Activated CD4-positive, alpha-beta T cell treated with anti-CD3 and anti-CD28 coated beads, Interleukin-2, Interleukin-6, amounts not matched to agents 100 ng/mL and 50 ng/mL, durations not matched to agents 16 hours and 8 hours (primary cell): Measurements from ENCODE around the gene RBKS.
"Not testable (repeated sequence)": the region's sequence is repeated elsewhere in the genome, so short reads cannot be mapped to it uniquely, and the experiment has no call there.

ENCODE experiments used
- DNase-seq: peaks from one replicate; pipeline ENCODE4 v3.0.0-alpha.2; 2020

RBKS gene

DNA sequence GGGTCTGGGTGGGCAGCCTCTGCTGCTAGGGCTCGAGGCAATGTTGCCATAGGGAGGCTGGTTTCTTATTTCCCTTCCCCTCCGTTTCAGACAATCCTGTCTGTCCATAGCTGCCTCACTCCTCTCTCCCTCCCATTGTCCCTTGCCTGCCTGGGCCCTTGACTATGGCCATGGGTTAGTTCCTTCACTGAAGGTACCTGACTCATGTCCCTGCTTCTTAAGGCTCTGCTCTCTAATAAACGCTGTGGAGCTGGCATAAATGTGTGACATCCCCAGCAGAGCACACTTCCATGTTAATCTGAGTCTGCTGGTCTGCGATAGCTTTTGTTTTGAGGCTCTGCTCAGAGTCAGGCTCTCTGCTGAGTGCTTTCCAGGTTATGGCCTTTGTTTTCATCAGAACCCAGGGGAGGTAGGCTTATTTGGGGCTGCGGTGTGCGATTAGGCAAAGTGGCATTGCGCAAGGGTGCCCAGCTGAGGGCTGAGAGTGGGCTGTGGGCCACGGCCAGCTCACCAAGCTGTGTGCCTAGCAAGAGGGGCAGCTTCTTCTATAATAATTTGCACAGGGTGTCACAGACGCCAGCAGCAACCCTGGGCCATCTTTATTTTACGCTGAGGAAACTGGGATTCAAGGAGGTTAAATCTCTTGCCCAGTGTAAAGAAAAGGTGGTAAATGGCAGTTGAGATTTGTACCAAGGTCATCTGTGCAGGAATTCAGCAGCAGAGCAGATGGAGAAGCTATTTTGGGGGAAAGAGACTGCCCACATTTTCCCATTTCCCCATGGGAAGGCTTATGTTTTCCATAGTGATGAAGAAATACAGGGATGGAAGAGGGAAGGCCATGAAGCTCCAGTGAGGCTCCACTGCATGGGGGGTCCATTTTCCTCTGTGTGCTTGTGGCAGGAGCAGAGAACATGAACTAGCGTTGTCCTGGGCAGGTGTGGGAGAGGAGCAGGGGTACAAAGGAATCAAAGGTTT lies 93.1 kb downstream of the RBKS start:
- DNase-seq, result no peak

DNA sequence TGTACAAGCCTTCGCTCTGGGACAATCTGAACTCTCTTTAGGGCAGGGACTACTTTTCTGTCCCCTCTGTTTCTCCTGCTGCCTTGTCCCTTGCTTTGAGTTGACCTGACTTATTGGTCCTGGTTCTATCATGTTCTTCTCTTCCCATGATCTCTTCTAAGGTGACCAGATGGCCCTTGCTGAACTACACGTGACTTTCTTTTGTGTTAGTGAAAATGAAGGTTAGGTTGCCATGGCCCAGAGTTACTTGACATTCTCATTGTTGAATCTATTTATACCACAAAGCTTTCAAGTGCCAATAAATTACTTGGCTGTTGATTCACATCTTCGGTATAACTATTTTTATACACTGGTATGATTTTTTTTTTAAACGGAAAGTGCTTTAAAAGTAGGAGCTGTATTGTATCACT lies 94.3 kb downstream of the RBKS start:
- no peak for DNase-seq

DNA sequence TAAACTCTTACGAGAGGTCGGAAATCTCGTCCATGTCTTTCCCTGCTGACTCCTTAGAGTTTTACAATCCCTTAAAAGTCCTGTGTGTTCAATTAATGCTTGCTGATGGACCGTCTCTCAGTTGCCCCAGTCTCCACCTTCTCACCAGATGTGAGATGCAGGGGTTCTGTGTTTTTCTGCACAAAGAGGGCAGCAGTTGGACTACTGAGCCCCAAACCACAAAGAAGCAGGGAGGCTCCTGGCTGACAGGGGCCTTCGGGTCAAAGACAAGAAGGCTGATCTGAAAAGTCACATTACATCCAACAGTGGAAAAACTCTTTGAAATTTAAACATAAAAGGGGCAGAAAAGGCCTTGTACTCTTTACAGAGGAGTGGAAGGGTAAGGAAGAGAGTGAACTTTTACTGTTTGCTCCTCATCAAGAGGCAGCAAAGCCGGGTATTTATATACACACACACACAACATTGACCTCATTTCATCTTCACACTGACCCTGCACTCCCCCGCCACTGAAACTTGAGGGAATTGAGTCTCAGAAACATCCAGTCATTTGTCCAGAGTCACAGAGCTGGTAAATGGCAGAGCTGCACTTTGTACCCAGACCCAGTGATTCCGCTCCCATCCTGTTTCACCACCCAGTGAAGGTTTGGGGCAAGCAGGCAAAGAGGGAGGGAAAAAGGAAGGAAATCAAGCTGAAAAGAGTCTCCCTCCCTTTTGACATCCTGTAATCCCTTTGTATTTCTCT lies 94.9 kb downstream of the RBKS start:
- no peak for DNase-seq

DNA sequence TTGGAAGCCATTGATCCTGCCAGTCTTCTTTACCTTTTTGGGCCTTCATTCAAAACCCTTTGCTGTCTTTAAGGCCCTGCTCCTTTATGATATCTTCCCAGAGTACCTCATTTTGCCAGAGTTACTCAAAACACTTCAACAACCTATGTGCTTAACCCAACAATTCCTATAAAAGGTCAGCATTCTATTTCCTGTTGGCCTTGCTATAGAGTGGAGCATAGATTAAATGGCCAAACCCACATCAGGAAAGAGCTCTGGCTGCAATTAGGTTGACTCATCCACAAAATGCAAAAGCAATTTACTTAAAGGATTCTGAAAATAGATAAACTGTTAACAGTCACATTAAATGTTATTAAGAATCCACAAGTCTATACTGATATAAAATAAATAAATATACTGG lies 97.4 kb downstream of the RBKS start:
- DNase-seq, result no peak

DNA sequence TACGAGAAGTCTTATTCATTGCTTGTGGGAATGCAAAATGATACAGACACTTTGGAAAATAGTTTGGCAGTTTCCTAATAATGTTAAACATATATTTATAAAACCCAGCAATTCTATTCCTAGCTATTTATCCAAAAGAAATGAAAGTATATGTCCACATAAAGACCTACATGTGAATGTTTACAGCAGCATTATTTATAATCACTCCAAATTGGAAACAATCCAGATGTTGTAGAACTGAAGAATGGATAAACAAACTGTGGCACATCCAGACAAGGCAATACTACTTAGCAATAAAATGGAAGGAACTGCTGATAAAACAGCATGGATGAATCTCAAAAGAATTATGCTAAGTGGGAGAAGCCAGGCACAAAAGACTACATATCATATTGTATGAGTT lies 99.4 kb downstream of the RBKS start:
- no peak for DNase-seq

DNA sequence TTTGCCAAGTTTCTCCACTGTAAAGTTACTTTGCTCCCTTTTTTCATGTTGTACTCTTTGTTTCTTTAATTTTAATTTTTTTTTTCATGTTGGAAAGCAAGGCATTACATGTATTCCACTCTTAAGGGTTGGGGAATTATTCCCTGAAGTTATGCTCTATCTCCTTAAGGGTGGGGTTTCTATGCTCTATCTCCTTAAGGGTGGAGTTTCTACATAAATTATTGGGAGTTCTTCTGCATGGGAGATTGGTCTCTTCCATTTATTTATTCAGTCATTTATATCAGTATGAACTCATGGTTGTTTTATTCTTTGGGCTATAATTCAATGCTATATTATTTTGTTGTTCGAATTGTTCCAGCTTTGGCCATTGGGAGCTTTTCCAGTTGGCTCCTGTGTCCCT lies 107.5 kb downstream of the RBKS start:
- DNase-seq, result no peak

DNA sequence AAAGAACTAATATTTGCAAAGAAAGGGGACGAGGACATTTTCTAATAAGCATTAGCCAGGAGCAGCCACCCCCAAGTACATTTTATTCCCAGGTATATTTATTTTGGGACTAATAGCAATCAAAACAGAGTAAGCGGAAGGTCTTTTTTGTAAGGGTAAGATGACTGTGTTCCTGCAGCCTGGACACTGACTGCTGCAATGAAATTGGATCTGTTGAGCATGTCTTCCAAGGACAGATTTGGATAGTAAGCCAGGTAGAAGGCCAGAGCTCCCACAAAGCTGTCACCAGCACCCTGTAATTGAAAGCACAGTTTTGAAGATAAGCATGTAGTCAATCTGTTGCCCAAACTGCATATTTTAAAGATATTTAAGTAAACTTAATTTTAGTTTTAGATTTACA lies 108.7 kb downstream of the RBKS start:
- DNase-seq, result no peak

DNA sequence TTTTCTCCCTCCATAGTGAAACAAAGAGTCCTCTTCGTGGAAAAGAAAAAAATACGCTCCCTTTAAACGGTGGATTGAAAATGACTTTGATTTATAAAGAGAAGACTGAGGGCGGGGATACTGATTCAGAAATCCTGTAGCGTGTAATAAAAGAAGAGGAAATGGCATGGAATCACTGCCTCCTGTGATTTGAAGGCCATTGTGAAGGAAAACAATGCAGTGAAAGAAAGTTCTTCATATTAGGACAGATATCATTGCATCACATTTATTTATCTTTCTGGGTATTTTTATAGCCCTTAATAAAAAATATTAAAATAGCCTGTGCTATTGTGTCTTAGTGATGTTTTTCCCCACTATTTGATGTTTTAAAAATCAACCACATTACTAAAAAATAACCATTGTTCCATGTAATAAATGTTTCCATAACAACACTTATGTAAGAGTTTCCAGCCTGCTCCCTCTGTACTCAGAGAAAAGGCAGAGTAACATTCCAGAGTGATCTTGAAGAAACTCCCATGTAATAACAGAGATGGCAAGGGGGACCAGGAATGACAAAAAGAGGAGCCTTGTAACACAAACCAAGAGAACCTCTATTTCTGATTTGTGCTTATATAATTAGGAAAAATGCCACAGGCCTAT lies 110.7 kb downstream of the RBKS start:
- no peak for DNase-seq

DNA sequence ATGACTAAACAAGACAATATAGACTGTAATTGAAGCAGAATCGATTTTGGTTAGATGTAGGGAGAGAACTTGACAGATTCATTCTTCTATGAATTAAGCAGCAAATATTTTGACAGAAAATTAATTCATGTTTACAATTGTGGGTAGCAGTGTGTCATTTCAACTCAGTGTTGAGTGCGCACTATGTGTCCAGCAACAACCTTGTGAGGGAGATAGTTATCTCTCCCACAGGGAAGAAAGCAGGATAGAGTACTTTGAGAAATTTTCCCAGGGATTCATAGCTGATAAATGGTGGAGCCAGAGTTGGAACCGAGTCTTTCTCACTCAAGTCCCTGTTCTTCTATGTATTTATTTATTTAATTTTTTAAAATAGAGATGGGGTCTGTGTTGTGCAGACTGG lies 113.5 kb downstream of the RBKS start:
- DNase-seq, result no peak

DNA sequence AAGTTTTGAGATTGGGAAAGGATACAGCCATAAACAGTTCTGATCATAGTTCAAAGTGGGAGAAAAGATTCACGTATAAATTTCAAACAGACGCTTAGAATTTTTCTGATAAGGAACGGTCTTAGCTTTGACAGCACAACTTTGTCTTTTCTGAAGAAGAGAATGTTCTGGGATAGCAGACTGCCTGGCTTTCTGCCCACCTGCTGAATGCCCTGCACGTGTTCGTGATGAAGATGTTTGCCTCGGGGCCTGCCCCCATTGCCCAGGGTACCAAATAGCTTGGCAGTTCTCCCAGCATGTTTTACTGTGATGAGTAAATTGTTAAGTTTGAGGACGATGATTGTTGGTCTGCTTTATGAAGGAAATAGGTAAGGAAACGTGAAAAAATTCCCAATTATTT lies 114.1 kb downstream of the RBKS start:
- no peak for DNase-seq

DNA sequence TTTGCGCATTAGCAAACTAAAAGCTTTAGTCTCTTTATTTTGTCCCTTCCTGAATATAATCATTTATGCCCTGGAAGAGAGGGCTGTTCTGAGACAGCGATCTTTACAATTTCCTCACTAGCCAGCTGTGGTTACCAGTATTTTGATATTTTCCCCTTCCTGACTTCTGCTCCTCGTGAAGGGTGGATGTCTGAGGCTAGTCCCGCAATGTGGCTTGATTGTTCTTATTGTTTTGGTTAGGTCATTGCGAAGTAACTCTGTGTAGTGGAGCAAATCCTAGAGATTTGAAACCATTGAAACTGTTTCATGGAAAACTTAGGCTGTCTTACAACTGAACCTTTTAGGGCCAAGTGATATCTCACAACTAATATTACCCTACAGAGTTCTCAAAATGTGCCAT lies 116.2 kb downstream of the RBKS start:
- no peak for DNase-seq

DNA sequence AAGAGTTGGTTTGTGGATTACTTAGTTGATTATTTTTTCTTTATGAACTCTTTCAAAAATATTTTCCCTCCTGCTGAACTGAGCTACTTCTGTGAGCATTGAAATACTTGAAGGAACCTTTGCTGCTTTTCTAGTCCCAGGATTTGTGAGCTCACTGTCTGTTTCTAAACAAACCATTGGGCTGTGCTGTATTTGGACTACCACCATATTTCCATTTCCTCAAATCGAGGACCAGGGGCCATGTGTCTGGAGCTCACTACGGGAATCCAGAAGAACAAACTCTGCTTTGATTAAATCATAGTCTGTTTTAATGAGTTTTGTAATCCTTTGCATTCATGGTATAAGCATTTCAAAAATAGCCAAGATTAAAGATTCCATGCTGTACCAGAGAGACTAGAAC lies 117.4 kb downstream of the RBKS start:
- no peak for DNase-seq

DNA sequence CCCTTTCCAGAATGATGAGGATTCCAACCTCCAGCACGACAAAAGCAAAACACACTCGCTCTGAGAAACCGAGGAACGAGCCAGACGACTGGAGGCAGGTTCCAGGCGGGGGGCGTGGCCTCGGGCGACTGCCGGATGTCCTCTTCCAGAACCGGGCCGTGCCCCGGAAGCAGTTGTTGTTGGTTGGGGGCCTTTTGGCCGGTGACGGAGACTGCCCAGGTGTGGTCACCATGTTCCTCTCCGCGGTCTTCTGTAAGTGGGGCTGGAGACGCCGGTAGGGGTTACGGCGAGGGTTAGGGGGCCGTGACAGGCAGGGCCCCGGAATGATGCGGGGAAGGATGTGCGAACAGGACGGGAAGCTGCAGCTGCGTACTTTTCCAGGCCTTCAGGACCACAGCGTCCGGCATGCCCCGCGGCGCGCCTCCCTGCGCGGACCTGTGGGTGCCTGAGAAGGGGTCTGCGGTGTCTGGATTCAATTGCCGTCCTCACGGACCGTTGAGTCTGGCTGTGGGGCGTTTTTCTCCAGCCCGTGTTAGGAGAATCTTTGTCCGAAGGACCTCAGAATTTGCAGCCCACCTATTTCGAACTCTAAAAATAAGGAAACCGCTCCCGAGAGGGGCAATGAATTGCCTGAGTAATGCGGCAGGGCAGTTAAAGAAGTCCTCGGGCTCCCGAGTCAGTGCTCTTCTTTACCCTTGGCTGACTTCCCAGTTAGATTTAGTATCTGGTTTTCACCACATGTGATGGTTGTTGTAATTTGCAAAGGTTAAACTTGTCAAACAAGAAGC lies 118.4 kb downstream of the RBKS start, which contains the start of gene MRPL33:
MRPL33 (plus strand) TSS at position 172 of the 788 bp plus-strand sequence; CDS start at position 231, 59 bp downstream.
- peak; percentile 94 for DNase-seq

DNA sequence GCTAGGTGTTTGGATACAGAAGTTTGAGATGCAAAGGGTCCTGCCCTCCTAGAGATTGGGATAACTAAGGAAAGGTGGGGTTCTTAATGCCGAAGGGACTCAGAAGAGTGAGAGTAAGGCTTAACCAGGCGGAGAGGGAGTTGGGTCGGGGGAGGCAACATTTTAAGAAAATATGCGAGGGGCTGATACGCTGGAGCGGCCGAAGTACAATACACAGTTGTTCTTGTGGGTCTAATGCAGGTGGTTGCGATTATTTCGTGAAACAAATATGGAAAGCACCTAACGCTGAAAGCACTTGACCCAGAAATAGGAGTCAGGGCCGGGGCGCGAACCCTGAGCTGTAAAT lies 119.0 kb downstream of the RBKS start:
- no peak for DNase-seq

DNA sequence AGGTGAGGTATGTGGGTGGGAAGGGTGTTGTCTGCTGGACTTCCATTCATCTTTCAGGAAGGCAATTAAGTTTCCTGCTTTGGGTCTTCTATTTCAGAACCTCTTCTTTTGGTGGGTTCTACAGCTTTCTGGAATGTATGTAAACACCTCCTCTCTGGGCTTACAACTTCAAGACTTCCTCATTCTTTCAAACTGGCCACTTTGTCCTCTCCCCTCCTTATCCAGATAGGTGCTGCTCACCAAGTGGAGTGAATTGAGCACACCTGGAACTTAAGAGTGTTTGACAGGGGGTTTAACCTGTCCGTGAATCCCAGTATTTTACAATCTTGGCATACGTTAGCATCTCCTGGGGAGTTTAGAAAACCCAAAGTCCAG lies 123.9 kb downstream of the RBKS start:
- DNase-seq, result no peak

DNA sequence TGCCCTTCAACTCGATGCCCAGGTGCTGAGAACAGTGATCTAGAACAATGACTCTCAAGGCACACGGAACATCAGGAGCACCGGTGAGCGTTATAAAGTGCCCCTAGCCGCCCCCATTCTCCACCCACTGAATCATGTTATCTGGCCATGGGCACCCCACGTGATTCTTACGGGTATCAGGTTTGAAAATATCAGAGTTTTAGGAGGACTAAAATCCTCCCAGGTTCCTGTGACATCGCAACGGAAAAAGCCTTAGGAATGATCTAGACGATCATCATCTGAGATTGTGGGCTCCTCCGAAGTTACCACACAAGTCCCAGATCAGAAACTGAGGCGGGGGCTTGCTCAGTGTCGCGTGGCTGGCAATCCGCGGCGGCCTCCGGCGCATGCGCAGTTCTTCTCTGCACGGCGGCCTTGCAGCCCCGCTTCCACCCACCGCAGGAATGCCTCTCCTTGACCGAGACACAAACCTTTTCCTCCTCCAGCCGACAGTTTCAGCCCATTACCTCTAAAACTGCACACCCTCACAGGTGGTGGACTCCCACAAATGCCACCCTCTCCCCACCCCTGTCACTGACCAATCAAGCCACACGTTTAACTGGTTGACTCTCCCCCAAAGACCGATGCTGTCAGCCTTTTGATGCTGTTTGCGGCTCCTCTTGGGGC lies 124.4 kb downstream of the RBKS start:
- peak; percentile 42 for DNase-seq

DNA sequence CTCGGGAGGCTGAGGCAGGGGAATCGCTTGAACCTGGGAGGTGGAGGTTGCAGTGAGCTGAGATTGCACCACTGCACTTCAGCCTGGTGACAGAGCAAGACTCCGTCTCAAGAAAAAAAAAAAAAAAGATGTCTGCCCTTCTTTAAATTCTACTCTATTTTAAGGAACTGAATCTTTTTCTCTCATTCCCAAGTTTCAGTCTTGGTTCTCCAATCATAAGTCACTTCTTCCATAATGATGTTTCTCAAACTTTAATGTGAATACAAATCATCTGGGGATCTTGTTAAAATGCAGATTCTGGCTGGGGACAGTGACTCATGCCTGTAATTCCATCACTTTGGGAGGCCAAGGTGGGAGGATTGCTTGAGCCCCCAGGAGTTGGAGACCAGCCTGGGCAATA lies 125.7 kb downstream of the RBKS start:
- not testable (repeated sequence) for DNase-seq

DNA sequence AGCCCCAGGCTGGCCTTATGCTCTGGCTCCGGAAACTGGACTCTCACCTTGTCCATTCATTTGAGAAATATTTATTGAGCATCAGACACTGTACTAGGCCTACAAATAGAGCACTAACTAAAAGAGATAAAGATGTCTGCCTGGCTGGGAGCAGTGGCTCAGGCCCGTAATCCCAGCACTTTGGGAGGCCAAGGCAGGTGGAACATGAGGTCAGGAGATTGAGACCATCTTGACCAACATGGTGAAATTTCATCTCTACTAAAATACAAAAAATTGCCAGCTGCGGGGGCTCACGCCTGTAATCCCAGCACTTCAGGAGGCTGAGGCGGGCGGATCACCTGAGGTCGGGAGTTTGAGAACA lies 126.3 kb downstream of the RBKS start:
- no peak for DNase-seq

DNA sequence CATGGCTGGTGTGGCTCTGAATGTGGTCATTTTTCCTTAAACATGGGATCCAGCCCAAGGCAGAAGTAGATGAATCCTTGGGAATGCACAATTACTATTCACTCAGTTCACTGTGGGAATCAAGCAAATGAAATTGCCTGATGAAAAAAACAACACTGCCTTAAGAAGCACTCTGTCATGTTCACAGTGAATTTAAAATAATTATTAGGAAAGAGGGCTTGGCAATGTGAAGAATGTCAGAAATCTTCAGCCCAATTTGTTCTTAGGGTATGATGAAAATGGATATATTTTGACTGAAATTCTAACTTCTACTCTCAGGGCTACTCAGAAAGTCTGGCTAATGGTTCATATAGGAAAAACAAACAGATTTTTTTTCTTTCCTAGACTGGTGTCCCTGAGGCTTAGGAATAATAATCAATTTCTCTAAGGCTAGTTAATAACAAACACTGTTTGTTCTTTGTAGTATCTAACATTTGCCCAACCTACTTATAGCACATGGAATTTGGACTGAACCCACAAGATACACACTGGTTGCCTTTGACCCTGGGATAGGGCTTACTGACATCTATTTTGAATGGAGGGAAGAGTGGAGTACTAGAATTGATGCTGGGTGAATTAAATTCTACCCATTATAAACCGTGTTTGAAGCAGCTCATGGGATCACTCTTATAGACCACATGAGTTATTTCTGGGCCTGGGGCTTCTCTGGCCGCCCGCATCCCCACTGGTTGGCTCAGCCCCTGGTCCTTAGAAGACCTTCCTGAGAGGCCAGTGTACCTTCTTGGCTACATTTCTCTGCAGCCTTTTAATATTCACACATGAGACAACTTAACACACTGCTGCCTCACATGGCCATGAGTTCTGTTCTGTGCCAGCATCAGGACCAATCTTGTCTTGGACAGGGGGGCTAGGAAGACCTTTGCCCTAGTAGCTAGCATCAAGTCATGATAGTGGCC lies 127.0 kb downstream of the RBKS start:
- DNase-seq, result no peak

DNA sequence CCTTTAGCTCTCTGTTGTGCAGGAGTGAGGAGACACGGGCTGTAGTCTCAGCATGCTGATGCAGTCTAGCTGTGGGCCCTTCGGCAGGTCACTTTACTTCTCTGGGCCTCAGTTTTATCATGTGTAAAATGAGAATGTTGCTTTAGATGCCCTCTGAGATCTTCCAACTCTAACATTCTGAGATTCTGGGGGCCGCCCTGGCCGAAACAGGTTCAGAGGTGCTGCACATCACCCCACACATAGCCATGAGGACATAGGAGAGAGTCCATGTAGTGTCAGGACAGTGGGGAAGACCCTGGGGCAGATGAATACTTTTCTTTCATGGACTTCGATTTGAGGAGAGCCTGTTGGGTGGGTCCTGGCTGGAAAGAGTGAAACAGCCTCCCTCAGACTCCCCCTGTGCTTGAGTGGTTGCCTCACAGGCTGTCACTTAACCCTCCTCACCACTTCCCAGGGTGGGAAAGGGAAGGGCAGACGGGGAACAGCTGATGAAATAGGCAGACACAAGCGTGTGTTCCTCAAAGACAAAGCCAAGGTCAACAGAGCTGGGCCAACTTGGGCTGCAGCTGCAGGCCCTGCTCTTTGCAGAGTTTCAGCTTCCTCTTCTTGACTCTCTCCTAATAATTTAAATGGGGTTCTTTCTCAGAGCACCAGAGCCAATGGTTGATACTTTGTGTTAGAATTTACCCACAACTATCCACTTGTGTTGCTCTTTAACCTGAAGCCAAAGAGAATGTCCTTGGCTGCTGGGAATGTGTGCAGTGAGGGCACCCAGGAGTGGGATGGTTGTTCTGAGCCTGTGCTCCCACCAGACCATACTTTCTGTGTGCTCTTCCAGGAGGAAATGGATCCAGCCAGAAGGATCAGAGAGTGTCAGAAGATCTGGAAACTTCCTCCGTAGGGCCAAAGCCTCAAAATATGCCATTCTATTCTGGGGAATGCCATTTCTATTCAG lies 133.4 kb downstream of the RBKS start:
- DNase-seq, result no peak
